H1 (cell line): Measurements from ENCODE around the gene CTSL. TPM values are rescaled to one million over a fixed set of nuclear protein-coding genes. Genes with fewer than 3 reads are reported as not detected.

ENCODE experiments used
- CTCF ChIA-PET: fragments of 300-600 bp; sonication (Branson Sonifier 250); formaldehyde crosslinking; loops from one replicate; lab custom pipeline; 2021; ENCODE audit not compliant: partially characterized antibody; lab: Charles Lee
- POLR2A ChIA-PET: fragments of 300-600 bp; sonication (Branson Sonifier 250); formaldehyde crosslinking; loops from one replicate; lab custom pipeline; 2021; ENCODE audit warnings: inconsistent platforms; ENCODE audit not compliant: partially characterized antibody; lab: Charles Lee
- DNase-seq, 2 experiments: peaks; one replicate each; pipeline versions ENCODE4 v3.0.0 to v3.0.0-alpha.2; 2010 to 2022; ENCODE audit warnings: low spot score in 2 of 2, low read depth in 1 of 2, mixed read lengths in 1 of 2
- FAIRE-seq: peaks from 2 replicates; lab custom pipeline; 2011; peaks lifted over from hg19 to GRCh38; lab: Jason Lieb, UNC
- H2AFZ ChIP-seq: 2 replicates; pipeline ENCODE4 v1.8.1; 2012; ENCODE audit warnings: low read length, inconsistent platforms
- H2AK5ac ChIP-seq: 2 replicates; pipeline ENCODE4 v1.6.1; 2013; ENCODE audit warnings: low read depth, low read length
- H2BK120ac ChIP-seq: replicated peaks from 2 replicates; pipeline ENCODE3; 2013; ENCODE audit warnings: low read depth, low read length, inconsistent platforms
- H2BK12ac ChIP-seq: 2 replicates; pipeline ENCODE4 v1.6.1; 2013; ENCODE audit warnings: low read depth, low read length
- H2BK15ac ChIP-seq: 2 replicates; pipeline ENCODE4 v1.6.1; 2013; ENCODE audit warnings: low read length
- H2BK20ac ChIP-seq: 2 replicates; pipeline ENCODE4 v1.6.1; 2013; ENCODE audit warnings: low read length
- H2BK5ac ChIP-seq: 2 replicates; pipeline ENCODE4 v1.6.1; 2013; ENCODE audit warnings: low read depth, low read length
- H3K14ac ChIP-seq: 2 replicates; pipeline ENCODE4 v1.6.1; 2013; ENCODE audit warnings: inconsistent platforms; ENCODE audit not compliant: insufficient read length
- H3K18ac ChIP-seq: 2 replicates; pipeline ENCODE4 v1.6.1; 2013; ENCODE audit warnings: low read length; ENCODE audit errors: extremely low read depth
- H3K23ac ChIP-seq: 2 replicates; pipeline ENCODE4 v1.6.1; 2013; ENCODE audit warnings: inconsistent platforms; ENCODE audit not compliant: insufficient read length
- H3K23me2 ChIP-seq: 2 replicates; pipeline ENCODE4 v1.6.1; 2013; ENCODE audit warnings: low read depth, low read length
- H3K27ac ChIP-seq: 2 replicates; pipeline ENCODE4 v1.6.1; 2011; ENCODE audit warnings: low read depth, low read length, inconsistent platforms
- H3K27me3 ChIP-seq, 4 experiments: replicated peaks in 1 of 4; 1 replicate in 1 of 4; 2 replicates in 3 of 4; pipeline versions ENCODE4 v1.6.1 to v1.8.1; 2011 to 2013; ENCODE audit warnings: low read length in 3 of 4, mild to moderate bottlenecking in 3 of 4, inconsistent platforms in 2 of 4, mixed read lengths in 2 of 4, moderate library complexity in 1 of 4; ENCODE audit not compliant: control insufficient read depth in 3 of 4, insufficient read depth in 3 of 4; ENCODE audit errors: extremely low read depth in 1 of 4
- H3K36me3 ChIP-seq, 4 experiments: 2 replicates each; pipeline versions ENCODE4 v1.6.1 to v1.8.1; 2011 to 2013; ENCODE audit warnings: mild to moderate bottlenecking in 4 of 4, low read length in 3 of 4, moderate library complexity in 2 of 4, control low read depth in 1 of 4, inconsistent platforms in 1 of 4; ENCODE audit not compliant: insufficient read depth in 4 of 4, control insufficient read depth in 2 of 4
- H3K4ac ChIP-seq: replicated peaks from 2 replicates; pipeline ENCODE3; 2013; ENCODE audit warnings: low read length, low read depth, mixed read lengths, inconsistent platforms; ENCODE audit not compliant: insufficient read length
- H3K4me1 ChIP-seq, 4 experiments: replicated peaks in 1 of 4; 1 replicate in 1 of 4; 2 replicates in 3 of 4; pipeline versions ENCODE4 v1.6.1 to v1.8.1; 2011 to 2013; ENCODE audit warnings: low read length in 3 of 4, inconsistent platforms in 2 of 4, mixed read lengths in 1 of 4; ENCODE audit not compliant: insufficient read depth in 4 of 4, control insufficient read depth in 3 of 4
- H3K4me2 ChIP-seq, 2 experiments: 2 replicates each; pipeline versions ENCODE4 v1.6.1 to v1.8.1; 2011 to 2013; ENCODE audit warnings: low read depth in 2 of 2, low read length in 2 of 2, control low read depth in 1 of 2, inconsistent platforms in 1 of 2, mild to moderate bottlenecking in 1 of 2; ENCODE audit not compliant: insufficient read depth in 1 of 2
- H3K4me3 ChIP-seq, 4 experiments: fragments of 200-600, 300-600 bp in 1 of 4; sonication (generic), shearing (Covaris generic), sonication (Bioruptor Twin) in 1 of 4; 2 replicates each; pipeline versions ENCODE4 v1.5.1 to v1.8.1; 2011 to 2016; ENCODE audit warnings: low read length in 4 of 4, low read depth in 3 of 4, control low read depth in 2 of 4, inconsistent platforms in 2 of 4, mild to moderate bottlenecking in 2 of 4, mixed read lengths in 1 of 4, moderate library complexity in 1 of 4; ENCODE audit not compliant: insufficient read depth in 2 of 4; ENCODE audit errors: extremely low read depth in 1 of 4
- H3K56ac ChIP-seq: replicated peaks from 2 replicates; pipeline ENCODE3; 2013; ENCODE audit warnings: low read depth, mild to moderate bottlenecking, mixed read lengths, low read length, inconsistent platforms; ENCODE audit not compliant: insufficient read length
- H3K79me1 ChIP-seq: 2 replicates; pipeline ENCODE4 v1.6.1; 2013; ENCODE audit warnings: low read depth, low read length, control low read depth
- H3K79me2 ChIP-seq, 2 experiments: 2 replicates each; pipeline versions ENCODE4 v1.6.1 to v1.8.1; 2012 to 2013; ENCODE audit warnings: low read length in 2 of 2, mild to moderate bottlenecking in 2 of 2, inconsistent platforms in 1 of 2; ENCODE audit not compliant: insufficient read depth in 2 of 2, control insufficient read depth in 1 of 2
- H3K9ac ChIP-seq, 4 experiments: replicated peaks in 1 of 4; 1 replicate in 1 of 4; 2 replicates in 3 of 4; pipeline versions ENCODE4 v1.6.1 to v1.8.1; 2011 to 2013; ENCODE audit warnings: low read depth in 3 of 4, low read length in 3 of 4, control low read depth in 2 of 4, mild to moderate bottlenecking in 2 of 4, moderate library complexity in 2 of 4, inconsistent platforms in 1 of 4; ENCODE audit errors: extremely low read depth in 1 of 4
- H3K9me3 ChIP-seq, 2 experiments: 2 replicates each; pipeline versions ENCODE4 v1.6.1 to v1.8.1; 2012 to 2013; ENCODE audit warnings: mild to moderate bottlenecking in 2 of 2, moderate library complexity in 2 of 2, control low read depth in 1 of 2, inconsistent platforms in 1 of 2, low read depth in 1 of 2, low read length in 1 of 2, mixed read lengths in 1 of 2; ENCODE audit not compliant: insufficient read depth in 2 of 2
- H4K20me1 ChIP-seq, 2 experiments: replicated peaks in 1 of 2; 2 replicates each; pipeline versions ENCODE3 to v1.8.1; 2011 to 2013; ENCODE audit warnings: inconsistent platforms in 2 of 2, low read length in 2 of 2, mild to moderate bottlenecking in 1 of 2; ENCODE audit not compliant: insufficient read depth in 2 of 2, control insufficient read depth in 1 of 2
- H4K5ac ChIP-seq: 2 replicates; pipeline ENCODE4 v1.6.1; 2013; ENCODE audit warnings: low read length, low read depth, mixed read lengths, inconsistent platforms; ENCODE audit not compliant: insufficient read length
- H4K8ac ChIP-seq: 2 replicates; pipeline ENCODE4 v1.8.0; 2013; ENCODE audit warnings: mild to moderate bottlenecking, moderate library complexity, low read length, inconsistent platforms; ENCODE audit not compliant: insufficient read depth; ENCODE audit errors: extremely low read depth
- H4K91ac ChIP-seq: replicated peaks from 2 replicates; pipeline ENCODE3; 2013; ENCODE audit warnings: low read length, mixed read lengths, inconsistent platforms; ENCODE audit not compliant: insufficient read length
- BRCA1 ChIP-seq: IDR thresholded peaks from 2 replicates; pipeline ENCODE4 v1.6.1; 2012; ENCODE audit warnings: low read depth, low read length, improper control_type of control experiment
- EGR1 ChIP-seq: IDR thresholded peaks from 2 replicates; pipeline ENCODE4 v1.6.1; 2011; ENCODE audit warnings: low read depth, low read length, borderline replicate concordance
- EP300 ChIP-seq, 2 experiments: IDR thresholded peaks; 1 replicate in 1 of 2; 2 replicates in 1 of 2; pipeline ENCODE4 v1.6.1; 2011 to 2012; ENCODE audit warnings: low read depth in 2 of 2, low read length in 2 of 2, mild to moderate bottlenecking in 2 of 2, borderline replicate concordance in 1 of 2, inconsistent platforms in 1 of 2, moderate library complexity in 1 of 2
- KDM4A ChIP-seq: IDR thresholded peaks from one replicate; pipeline ENCODE4 v1.7.1; 2012; ENCODE audit warnings: low read depth, mild to moderate bottlenecking, moderate library complexity, low read length, inconsistent platforms; ENCODE audit not compliant: severe bottlenecking
- POLR2A ChIP-seq, 2 experiments: IDR thresholded peaks; 1 replicate in 1 of 2; 2 replicates in 1 of 2; pipeline ENCODE4 v1.6.1; 2011; ENCODE audit warnings: low read depth in 2 of 2, low read length in 2 of 2, mild to moderate bottlenecking in 2 of 2; ENCODE audit errors: control extremely low read depth in 1 of 2
- RNF2 ChIP-seq: fragments of 200-900, 300-1000 bp; sonication (generic); IDR thresholded peaks from 2 replicates; pipeline ENCODE4 v1.7.1; 2016; ENCODE audit warnings: borderline replicate concordance, low read depth, mild to moderate bottlenecking, antibody characterized with exemption, low read length; ENCODE audit not compliant: poor library complexity, severe bottlenecking; ENCODE audit errors: missing control alignments
- SAP30 ChIP-seq: fragments of 300-600 bp; sonication (generic); IDR thresholded peaks from 2 replicates; pipeline ENCODE4 v1.7.1; 2012; ENCODE audit warnings: low read length, moderate library complexity, mild to moderate bottlenecking, inconsistent platforms; ENCODE audit not compliant: insufficient read depth, insufficient replicate concordance
- TEAD4 ChIP-seq: IDR thresholded peaks from 2 replicates; pipeline ENCODE4 v1.6.1; 2012; ENCODE audit warnings: low read depth, low read length, inconsistent platforms, mixed read lengths
- WGBS, 2 experiments: shearing (Covaris generic) in 1 of 2; methylation state at CpG; one replicate each; pipeline versions ENCODE4 v1.1.6 to v1.1.7; 2013 to 2015; ENCODE audit warnings: low lambda C conversion rate in 2 of 2, mixed read lengths in 2 of 2, inconsistent platforms in 1 of 2, low coverage in 1 of 2, missing lambda C conversion rate in 1 of 2; ENCODE audit not compliant: insufficient replicate concordance in 2 of 2, insufficient coverage in 1 of 2, insufficient read length in 1 of 2; ENCODE audit errors: extremely low coverage in 1 of 2, missing lambda C conversion rate in 1 of 2; 5-methylcytosine and 5-hydroxymethylcytosine counted together
- polyA plus RNA-seq, 7 experiments: library from polyadenylated mRNA; depleted of rRNA in 3 of 7; stranded (reverse) in 5 of 7; unstranded in 2 of 7; fragments of >200 nt in 5 of 7; fragments of 200-250 nt in 2 of 7; gene quantifications; 1 replicate in 5 of 7; 2 replicates in 1 of 7; 4 replicates in 1 of 7; pipeline versions ENCODE4 v1.2.1 to v1.2.3, GENCODE V29; 2011 to 2013; ENCODE audit warnings: missing spikeins in 2 of 7, mixed read lengths in 2 of 7
- total RNA-seq: library from RNA; stranded (reverse); fragmentation: NEBNext Ultra II Directional; extraction: Animal tissue kit (Norgen Biotek cat#: 25700); gene quantifications from 2 replicates; pipeline ENCODE4 v1.2.1, GENCODE V29; 2021

CTSL gene
- total and polyA plus RNA-seq, 2 of the 8 experiments (the other 6 are each of a cell fraction or from before 2014, with no cell fraction given), result 34.2 to 38.2 TPM

GRCh38 chr9:87763286-87763685 lies 37.4 kb downstream of the CTSL start:
- no peak for DNase-seq
- no peak overlapping the region for H3K4me3 ChIP-seq
- no peak overlapping the region for H2BK5ac ChIP-seq
- H3K56ac ChIP-seq, result no peak overlapping the region
- no peak overlapping the region for H4K91ac ChIP-seq
- H3K79me1 ChIP-seq, result no peaks in the 10 kb centered on the region
- no peak overlapping the region for H3K14ac ChIP-seq
- H3K4me1 ChIP-seq, result peaks cover 4 to 14% (median 9%) of the 10 kb centered on the region in 4 experiments; a peak in 5 of 7 replicates
- no peaks in the 10 kb centered on the region for H4K20me1 ChIP-seq
- H4K8ac ChIP-seq, result no peak overlapping the region
- H2BK15ac ChIP-seq, result no peak overlapping the region
- no peak overlapping the region for H4K5ac ChIP-seq
- no peak for FAIRE-seq
- no peaks in the 10 kb centered on the region for H3K36me3 ChIP-seq
- WGBS, 2 experiments, result 89% methylated on average over 6 of the region's 6 CpGs; no CpG with 5 or more reads in 1 of the 2 experiments
- H2BK12ac ChIP-seq, result peak overlapping the region; percentile 2; the same call in 1 of the 2 replicates
- H2BK20ac ChIP-seq, result no peak overlapping the region
- no peaks in the 10 kb centered on the region for H3K27me3 ChIP-seq
- TF ChIP-seq SAP30 (no peak), BRCA1 (no peak), POLR2A (IDR thresholded peaks at IDR 0.05; ENCODE audit: control extremely low read depth in 1 of 2, low read depth in 2 of 2, low read length in 2 of 2) (no peak), EGR1 (no peak), KDM4A (no peak), EP300 (IDR thresholded peaks at IDR 0.05; ENCODE audit: borderline replicate concordance in 1 of 2, low read depth in 2 of 2, low read length in 2 of 2) (no peak), TEAD4 (no peak), RNF2 (no peak)
- peaks cover 0 to 10% of the 10 kb centered on the region in 2 experiments; a peak in 1 of 4 replicates for H3K9me3 ChIP-seq
- no peak overlapping the region for H2BK120ac ChIP-seq
- H3K27ac ChIP-seq, result no peak overlapping the region
- no peaks in the 10 kb centered on the region for H3K79me2 ChIP-seq
- no peak overlapping the region for H3K18ac ChIP-seq
- no peak overlapping the region for H3K23ac ChIP-seq
- ChIA-PET CTCF (no interaction called here), POLR2A (no interaction called here)
- no peak overlapping the region for H3K4me2 ChIP-seq
- H2AK5ac ChIP-seq, result no peak overlapping the region
- 0 out of 2 replicates have a peak overlapping the region, but pooled peaks have one; percentile 41 for H2AFZ ChIP-seq
- no peaks in the 10 kb centered on the region for H3K23me2 ChIP-seq
- H3K4ac ChIP-seq, result no peak overlapping the region
- no peak overlapping the region for H3K9ac ChIP-seq
